Thyroid gland (tissue), 4 donors: ENCODE measurements around the gene CAPN12. TPM values are rescaled to one million over a fixed set of nuclear protein-coding genes. Genes with fewer than 3 reads are reported as not detected.

Experiments used
- DNase-seq, 2 donors: peaks; one replicate each; pipeline ENCODE4 v3.0.0-alpha.2; 2019
- H3K27ac ChIP-seq, 3 donors: fragments of 200-600 bp; sonication (generic); 1 replicate in 2 of 3; 2 replicates in 1 of 3; pipeline ENCODE4 v1.5.1; 2016 to 2019; ENCODE audit warnings: mild to moderate bottlenecking in 1 of 3, moderate library complexity in 1 of 3
- H3K27me3 ChIP-seq: fragments of 200-600 bp; sonication (generic); one replicate; pipeline ENCODE4 v1.5.1; 2019
- H3K36me3 ChIP-seq, 2 donors: fragments of 200-600 bp; sonication (generic); one replicate each; pipeline ENCODE4 v1.5.1; 2016 to 2019
- H3K4me1 ChIP-seq, 2 donors: fragments of 200-600 bp; sonication (generic); one replicate each; pipeline ENCODE4 v1.5.1; 2017 to 2019
- H3K4me3 ChIP-seq, 3 donors: fragments of 200-600 bp; sonication (generic); replicated peaks in 1 of 3; 1 replicate in 2 of 3; 2 replicates in 1 of 3; pipeline ENCODE4 v1.5.1; 2016; ENCODE audit warnings: mild to moderate bottlenecking in 1 of 3
- H3K9me3 ChIP-seq: fragments of 200-600 bp; sonication (generic); one replicate; pipeline ENCODE4 v1.5.1; 2017
- CTCF ChIP-seq, 6 experiments: fragments of 200-600 bp in 3 of 6; fragments of 450-650 bp in 3 of 6; sonication (generic) in 3 of 6; IDR thresholded peaks; one replicate each; pipeline ENCODE4 v1.5.1; 2016 to 2019; ENCODE audit warnings: antibody characterized with exemption in 6 of 6, mild to moderate bottlenecking in 2 of 6, inconsistent platforms in 1 of 6, moderate library complexity in 1 of 6
- POLR2A ChIP-seq, 2 donors: fragments of 450-650 bp; IDR thresholded peaks; one replicate each; pipeline ENCODE4 v1.6.1; 2017; ENCODE audit warnings: antibody characterized with exemption in 2 of 2, mild to moderate bottlenecking in 2 of 2, moderate library complexity in 1 of 2
- WGBS, 2 donors: methylation state at CpG; one replicate each; pipeline ENCODE4 v1.1.5; 2017; 5-methylcytosine and 5-hydroxymethylcytosine counted together
- intact Hi-C: fragments of 100-400 bp; cut with DNase I; formaldehyde crosslinking; loops from one replicate; pipeline ENCODE4 v1.15.1; 2023
- total RNA-seq, 4 donors: library from RNA; depleted of rRNA; stranded (reverse); fragments of >200 nt; gene quantifications; one replicate each; pipeline ENCODE4 v1.2.3, GENCODE V29; 2016

CAPN12 gene
- total RNA-seq, 4 donors from 2014 or later: 1.6 to 2.0 TPM; not detected in 2

- intact Hi-C loops: no loop called here
Observed at GRCh38 chr19:38702278-38702677, 42.0 kb downstream of the CAPN12 start.

DNA sequence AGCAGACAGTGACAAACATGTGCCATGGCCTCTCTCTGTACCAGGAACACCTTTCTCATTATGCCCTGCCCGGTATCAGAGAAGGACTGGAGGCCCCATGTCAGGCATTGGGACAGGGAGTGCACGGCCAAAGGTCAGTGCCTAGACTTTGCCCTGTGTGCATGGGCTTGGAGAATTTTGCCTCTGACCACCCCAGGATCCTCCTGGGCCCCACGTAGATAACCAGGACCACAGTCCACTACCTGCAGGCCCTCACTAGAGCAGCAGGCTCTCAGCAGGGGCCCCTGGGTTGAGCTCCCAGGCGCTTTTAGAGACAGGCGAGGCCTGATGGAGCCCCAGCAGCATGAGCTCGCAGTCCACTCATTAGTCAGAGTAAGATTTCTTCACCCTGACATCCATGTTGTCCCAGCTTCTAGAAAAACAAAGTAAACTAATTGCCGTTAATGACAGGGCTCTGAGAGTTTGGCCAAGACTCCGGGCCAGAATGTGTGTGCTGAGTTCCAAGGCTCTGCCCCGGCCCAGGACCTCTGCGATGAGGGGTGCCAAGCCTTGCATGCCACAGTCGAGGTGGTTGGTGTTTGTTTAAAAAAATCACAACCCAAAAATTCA is 42.7 kb downstream of the CAPN12 start:
- no peak for TF ChIP-seq POLR2A (IDR thresholded peaks at IDR 0.05)
- TF ChIP-seq CTCF (IDR thresholded peaks at IDR 0.05): no peak
- 23 to 60% methylated on average over 4 to 11 of the region's 11 CpGs for WGBS, 2 donors
- peak; percentile 59 to 72 for DNase-seq
- no peaks in the 10 kb centered on the region for H3K9me3 ChIP-seq
- intact Hi-C loops: no loop called here
- H3K4me1 ChIP-seq: peaks cover 52 to 70% of the 10 kb centered on the region in 2 donors
- no peaks in the 10 kb centered on the region for H3K27me3 ChIP-seq
- no peak overlapping the region for H3K4me3 ChIP-seq
- H3K36me3 ChIP-seq: peaks cover 29 to 32% of the 10 kb centered on the region in 2 donors
- peak overlapping the region; percentile 75 to 83 (median 83) for H3K27ac ChIP-seq

More at GRCh38 chr19:38702278-38702677, 42.0 kb downstream of the CAPN12 start:
- H3K36me3 ChIP-seq: peaks cover 36% of the 10 kb centered on the region in 2 donors
- peaks cover 46 to 69% of the 10 kb centered on the region in 2 donors for H3K4me1 ChIP-seq
- peak overlapping the region; percentile 75 to 83 (median 83) for H3K27ac ChIP-seq
- TF ChIP-seq POLR2A (IDR thresholded peaks at IDR 0.05): no peak
- TF ChIP-seq CTCF (IDR thresholded peaks at IDR 0.05): no peak
- WGBS, 2 donors: 61 to 73% methylated on average over 2 to 14 of the region's 14 CpGs
- DNase-seq: peak in 1 of 2 donors; percentile 55
- no peaks in the 10 kb centered on the region for H3K9me3 ChIP-seq
- no peaks in the 10 kb centered on the region for H3K27me3 ChIP-seq
- H3K4me3 ChIP-seq: no peak overlapping the region

- no peak for TF ChIP-seq POLR2A (IDR thresholded peaks at IDR 0.05)
- no peak for TF ChIP-seq CTCF (IDR thresholded peaks at IDR 0.05)
- H3K27me3 ChIP-seq: no peaks in the 10 kb centered on the region
- H3K9me3 ChIP-seq: no peaks in the 10 kb centered on the region
- WGBS, 2 donors: 63 to 67% methylated on average over 11 to 18 of the region's 18 CpGs
- H3K4me3 ChIP-seq: no peak overlapping the region
- intact Hi-C loops: no loop called here
- H3K27ac ChIP-seq: peak overlapping the region; percentile 75 to 83 (median 83)
- peaks cover 58 to 70% of the 10 kb centered on the region in 2 donors for H3K4me1 ChIP-seq
- DNase-seq: peak; percentile 51 to 52
- peaks cover 23 to 26% of the 10 kb centered on the region in 2 donors for H3K36me3 ChIP-seq
Observed at GRCh38 chr19:38700902-38701454, 43.3 kb downstream of the CAPN12 start.

GRCh38 chr19:38700350-38700901 is 43.8 kb downstream of the CAPN12 start:
- WGBS, 2 donors: 83 to 95% methylated on average over 11 to 12 of the region's 22 CpGs
- Histone ChIP-seq H3K4me1 (peaks cover 64 to 76% of the 10 kb centered on the region in 2 donors), H3K27ac (peak overlapping the region; percentile 75 to 83 (median 83)), H3K4me3 (no peak overlapping the region), H3K9me3 (no peaks in the 10 kb centered on the region), H3K36me3 (peaks cover 19 to 21% of the 10 kb centered on the region in 2 donors), H3K27me3 (no peaks in the 10 kb centered on the region)
- TF ChIP-seq CTCF (IDR thresholded peaks at IDR 0.05): no peak
- TF ChIP-seq POLR2A (IDR thresholded peaks at IDR 0.05): no peak
- DNase-seq: no peak
- intact Hi-C loops: no loop called here
